Karpas-422 (cell line): ENCODE data around the gene VSIG10L. TPM values are rescaled to one million over a fixed set of nuclear protein-coding genes. Genes with fewer than 3 reads are reported as not detected.

Source experiments
- DNase-seq: peaks from one replicate; pipeline ENCODE4 v3.0.0-alpha.2; 2015
- H2AFZ ChIP-seq: fragments of 200-600 bp; sonication (generic); 2 replicates; pipeline ENCODE4 v1.6.1; 2014; ENCODE audit warnings: antibody characterized with exemption, low read length, mixed read lengths
- H3K27ac ChIP-seq: fragments of 200-600 bp; sonication (generic); 2 replicates; pipeline ENCODE4 v1.5.1; 2014; ENCODE audit warnings: mild to moderate bottlenecking, low read length, moderate library complexity
- H3K27me3 ChIP-seq: fragments of 200-600 bp; sonication (generic); 2 replicates; pipeline ENCODE4 v1.6.1; 2014; ENCODE audit warnings: low read length, mixed read lengths
- H3K36me3 ChIP-seq: fragments of 200-600 bp; sonication (generic); 2 replicates; pipeline ENCODE4 v1.6.1; 2014; ENCODE audit warnings: low read length, mixed read lengths; ENCODE audit not compliant: insufficient read depth
- H3K4me1 ChIP-seq: fragments of 200-600 bp; sonication (generic); 2 replicates; pipeline ENCODE4 v1.6.1; 2014; ENCODE audit warnings: mild to moderate bottlenecking, low read length, mixed read lengths
- H3K4me2 ChIP-seq: fragments of 200-600 bp; sonication (generic); 2 replicates; pipeline ENCODE4 v1.6.1; 2014; ENCODE audit warnings: low read length, low read depth, mild to moderate bottlenecking; ENCODE audit not compliant: poor library complexity, severe bottlenecking
- H3K4me3 ChIP-seq: fragments of 200-600 bp; sonication (generic); 2 replicates; pipeline ENCODE4 v1.5.1; 2014; ENCODE audit warnings: mild to moderate bottlenecking, antibody characterized with exemption, low read length, mixed read lengths
- H3K79me2 ChIP-seq: fragments of 200-600 bp; sonication (generic); 2 replicates; pipeline ENCODE4 v1.6.1; 2014; ENCODE audit warnings: mild to moderate bottlenecking, low read length, mixed read lengths
- H3K9ac ChIP-seq: fragments of 200-600 bp; sonication (generic); 2 replicates; pipeline ENCODE4 v1.6.0; 2014; ENCODE audit warnings: low read length
- H3K9me2 ChIP-seq: fragments of 200-600 bp; sonication (generic), shearing (Covaris generic); replicated peaks from 2 replicates; pipeline ENCODE4 v1.6.0; 2014; ENCODE audit warnings: mild to moderate bottlenecking, low read length, moderate library complexity; ENCODE audit not compliant: insufficient read depth
- H3K9me3 ChIP-seq: fragments of 300-700, 200-600 bp; sonication (generic); 2 replicates; pipeline ENCODE4 v1.6.1; 2014; ENCODE audit warnings: low read length, mixed read lengths
- H4K20me1 ChIP-seq: fragments of 200-600 bp; sonication (generic); 2 replicates; pipeline ENCODE4 v1.6.1; 2014; ENCODE audit warnings: mild to moderate bottlenecking, antibody characterized with exemption, low read length, low read depth; ENCODE audit not compliant: insufficient read depth
- total RNA-seq: library from RNA; depleted of rRNA; stranded (reverse); fragments of >200 nt; shearing (Covaris generic); gene quantifications from 2 replicates; pipeline ENCODE4 v1.2.3, GENCODE V29; 2014; ENCODE audit warnings: low replicate concordance; rRNA removed

Gene VSIG10L
- total RNA-seq, 1 experiment from 2014 or later: 6.6 TPM

DNA sequence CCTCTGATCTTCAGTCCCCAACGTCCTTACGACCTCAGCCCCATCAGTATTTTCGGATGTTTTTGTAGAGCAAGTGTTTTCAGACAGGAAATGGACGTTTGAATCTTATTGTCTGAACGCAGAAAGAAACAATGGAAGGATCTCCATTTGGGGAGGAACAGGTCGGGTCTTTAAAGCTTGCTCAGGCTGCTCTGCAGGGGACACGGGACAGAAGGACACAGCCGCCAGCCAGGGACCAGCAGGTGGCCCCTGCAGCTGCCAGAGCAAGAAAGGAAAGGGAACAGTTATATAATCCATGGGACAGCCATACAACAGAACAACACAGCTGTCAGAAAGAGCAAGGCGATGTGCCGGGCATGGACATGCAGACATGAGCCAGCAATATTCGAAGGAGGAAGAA, 49.0 kb downstream of the VSIG10L start:
- Histone ChIP-seq H3K79me2 (no peaks in the 10 kb centered on the region), H3K27me3 (no peaks in the 10 kb centered on the region; the same call in 1 of the 2 replicates), H2AFZ (peak overlapping the region; percentile 29; the same call in 1 of the 2 replicates), H3K36me3 (no peaks in the 10 kb centered on the region), H3K9ac (no peak overlapping the region), H3K27ac (no peak overlapping the region), H3K9me3 (no peaks in the 10 kb centered on the region), H3K9me2 (no peaks in the 10 kb centered on the region), H3K4me3 (no peak overlapping the region), H3K4me2 (no peak overlapping the region), H4K20me1 (no peaks in the 10 kb centered on the region), H3K4me1 (no peaks in the 10 kb centered on the region)
- DNase-seq: no peak

DNA sequence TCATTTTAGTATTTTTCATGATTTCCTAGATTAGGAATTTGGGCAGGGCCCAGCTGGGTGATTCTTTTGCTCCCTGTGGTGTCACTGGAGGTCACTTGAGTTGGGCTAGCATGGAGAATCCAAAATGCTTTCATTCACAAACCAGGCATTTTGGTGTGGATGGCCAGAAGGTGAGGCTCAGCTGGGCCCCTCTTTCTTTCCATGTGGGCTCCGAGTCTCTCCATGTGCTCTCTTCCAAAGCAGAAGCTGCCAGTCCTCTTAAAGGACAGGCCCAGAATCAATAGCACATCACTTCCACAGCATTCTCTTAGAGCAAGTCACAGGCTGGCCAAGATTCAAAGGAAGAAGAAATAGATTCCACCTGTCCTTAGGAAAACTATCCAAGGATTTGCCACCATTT, 52.3 kb downstream of the VSIG10L start:
- H3K9ac ChIP-seq: no peak overlapping the region
- DNase-seq: no peak
- no peaks in the 10 kb centered on the region for H3K9me2 ChIP-seq
- H3K4me2 ChIP-seq: no peak overlapping the region
- H3K36me3 ChIP-seq: no peaks in the 10 kb centered on the region
- no peak overlapping the region for H3K27ac ChIP-seq
- no peaks in the 10 kb centered on the region for H4K20me1 ChIP-seq
- H3K4me1 ChIP-seq: no peaks in the 10 kb centered on the region
- no peak overlapping the region for H3K4me3 ChIP-seq
- no peaks in the 10 kb centered on the region for H3K27me3 ChIP-seq
- H3K79me2 ChIP-seq: no peaks in the 10 kb centered on the region
- H3K9me3 ChIP-seq: no peaks in the 10 kb centered on the region
- H2AFZ ChIP-seq: no peak overlapping the region

DNA sequence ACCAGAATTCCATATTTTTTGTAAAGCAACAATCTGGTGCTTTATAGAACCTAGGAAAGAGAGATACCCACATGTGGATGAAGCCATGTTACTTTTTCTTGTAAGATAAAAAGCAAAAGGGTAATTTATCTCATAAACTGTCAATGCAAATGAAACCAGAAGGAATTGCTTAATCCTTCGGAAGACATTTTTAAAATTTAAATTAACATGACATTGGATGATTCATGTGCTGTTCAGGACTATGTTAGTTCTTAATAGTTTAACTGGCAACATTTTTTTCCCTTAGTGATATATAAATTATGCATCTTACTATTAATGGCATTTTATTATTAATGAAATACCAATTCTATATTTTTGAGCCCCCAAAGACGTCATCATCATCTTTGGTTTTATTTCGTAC, 56.3 kb downstream of the VSIG10L start:
- H3K79me2 ChIP-seq: no peaks in the 10 kb centered on the region
- no peak overlapping the region for H3K4me3 ChIP-seq
- H3K9me3 ChIP-seq: no peaks in the 10 kb centered on the region
- no peak overlapping the region for H3K27ac ChIP-seq
- H3K4me2 ChIP-seq: no peak overlapping the region
- no peaks in the 10 kb centered on the region for H3K9me2 ChIP-seq
- H3K9ac ChIP-seq: no peak overlapping the region
- no peaks in the 10 kb centered on the region for H3K36me3 ChIP-seq
- H4K20me1 ChIP-seq: no peaks in the 10 kb centered on the region
- H2AFZ ChIP-seq: no peak overlapping the region
- no peak for DNase-seq
- no peaks in the 10 kb centered on the region for H3K27me3 ChIP-seq
- no peaks in the 10 kb centered on the region for H3K4me1 ChIP-seq

DNA sequence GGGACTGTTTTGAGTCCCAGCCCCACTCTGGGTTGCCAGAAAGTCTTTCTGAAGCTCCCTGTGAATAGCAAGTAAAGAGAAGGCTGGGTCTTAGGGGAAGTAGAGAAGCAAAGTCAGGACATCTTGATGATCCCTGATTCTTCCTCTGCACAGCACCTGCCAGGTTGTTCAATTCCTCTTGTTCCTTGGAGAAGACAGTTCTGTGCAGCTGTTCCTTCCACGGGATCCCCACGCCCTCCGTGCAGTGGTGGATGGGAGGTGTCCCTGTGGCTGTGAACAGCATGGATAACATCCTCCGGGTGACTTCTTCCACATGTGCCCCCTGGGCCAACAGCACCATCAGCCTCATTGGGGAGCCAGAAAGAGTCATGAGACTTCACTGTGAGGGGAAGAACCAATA, 59.6 kb downstream of the VSIG10L start:
- no peak overlapping the region for H3K4me3 ChIP-seq
- DNase-seq: no peak

More for the DNA sequence above, 59.6 kb downstream of the VSIG10L start:
- no peaks in the 10 kb centered on the region for H3K9me3 ChIP-seq
- no peaks in the 10 kb centered on the region for H3K4me1 ChIP-seq
- no peaks in the 10 kb centered on the region for H3K79me2 ChIP-seq
- H2AFZ ChIP-seq: no peak overlapping the region
- H3K4me2 ChIP-seq: no peak overlapping the region
- no peak overlapping the region for H3K9ac ChIP-seq
- no peaks in the 10 kb centered on the region for H3K27me3 ChIP-seq
- no peaks in the 10 kb centered on the region for H3K9me2 ChIP-seq
- H3K27ac ChIP-seq: no peak overlapping the region
- no peaks in the 10 kb centered on the region for H3K36me3 ChIP-seq
- no peaks in the 10 kb centered on the region for H4K20me1 ChIP-seq

Other genes starting within 250 kb of the VSIG10L start
- 3.2 and 25.5 TPM in 2 replicates for gene CTU1, start 233.7 kb downstream of the VSIG10L start, total RNA-seq
- 0.14 TPM in 1 of 2 replicates, not detected in the other for gene SIGLEC9, start 217.2 kb downstream of the VSIG10L start, total RNA-seq
- not detected in 2 replicates for gene SIGLEC7, start 199.8 kb downstream of the VSIG10L start, total RNA-seq
- 18.1 and 19.3 TPM in 2 replicates for gene CD33, start 117.1 kb downstream of the VSIG10L start, total RNA-seq
- gene SIGLECL1, start 91.1 kb downstream of the VSIG10L start, total RNA-seq: not detected in 2 replicates
- not detected in 2 replicates for gene IGLON5, start 30.5 kb downstream of the VSIG10L start, total RNA-seq
- 112 and 231 TPM in 2 replicates for gene ETFB, start 24.2 kb upstream of the VSIG10L start, total RNA-seq
- 2.3 TPM in 1 of 2 replicates, not detected in the other for gene CLDND2, start 26.9 kb upstream of the VSIG10L start, total RNA-seq
- gene NKG7, start 30.5 kb upstream of the VSIG10L start, total RNA-seq: not detected in 2 replicates
- gene LIM2, start 45.8 kb upstream of the VSIG10L start, total RNA-seq: not detected in 2 replicates
- gene C19orf84, start 48.5 kb upstream of the VSIG10L start, total RNA-seq: not detected in 2 replicates
- gene SIGLEC10, start 75.5 kb upstream of the VSIG10L start, total RNA-seq: 500 and 730 TPM in 2 replicates
- gene SIGLEC8, start 116.3 kb upstream of the VSIG10L start, total RNA-seq: not detected in 2 replicates
- gene CEACAM18, start 136.4 kb upstream of the VSIG10L start, total RNA-seq: not detected in 2 replicates
- gene SIGLEC12, start 159.7 kb upstream of the VSIG10L start, total RNA-seq: not detected in 2 replicates
- gene SIGLEC6, start 189.5 kb upstream of the VSIG10L start, total RNA-seq: not detected in 2 replicates
- 8.9 and 17.6 TPM in 2 replicates for gene ZNF175, start 229.1 kb upstream of the VSIG10L start, total RNA-seq